ENCODE data around the gene OXCT2.

GRCh38 chr1:39782103-39782502 lies 11.0 kb upstream of the OXCT2 start:
- no peak for TF ChIP-seq CTCF (IDR thresholded peaks at IDR 0.05; ENCODE audit: low read depth, low read length)
- no peak for TF ChIP-seq EZH2phosphoT487 (IDR thresholded peaks at IDR 0.05; ENCODE audit: low read depth)

Data from OCI-LY3 (cell line).